NCI-H748 (cell line): Measurements from ENCODE around the gene BPIFA1.

Source experiments
- DNase-seq: peaks from one replicate; lab custom pipeline; 2025; ENCODE audit not compliant: unreplicated experiment; lab: John Stamatoyannopoulos, UW

The BPIFA1 gene

GRCh38 chr20:33277471-33278441, 42.0 kb downstream of the BPIFA1 start:
- DNase-seq: no peak

- no peak for DNase-seq
Measured at GRCh38 chr20:33278700-33279099, 42.9 kb downstream of the BPIFA1 start.

- no peak for DNase-seq
Measured at GRCh38 chr20:33279261-33279910, 43.6 kb downstream of the BPIFA1 start.

GRCh38 chr20:33280000-33280680, 44.3 kb downstream of the BPIFA1 start:
- DNase-seq: no peak

GRCh38 chr20:33280775-33281174, 45.0 kb downstream of the BPIFA1 start:
- DNase-seq: no peak

- DNase-seq: peak; percentile 18
Measured at GRCh38 chr20:33281550-33282146, 45.9 kb downstream of the BPIFA1 start.

- no peak for DNase-seq
Measured at GRCh38 chr20:33282196-33282934, 46.6 kb downstream of the BPIFA1 start.

GRCh38 chr20:33282991-33283555, 47.3 kb downstream of the BPIFA1 start, which contains the start of gene BPIFB1:
BPIFB1 (plus strand) TSS chr20:33283214; CDS start chr20:33286074, 2,860 bp downstream.
- no peak for DNase-seq

GRCh38 chr20:33284284-33284683, 48.5 kb downstream of the BPIFA1 start:
- DNase-seq: peak; percentile 15

- DNase-seq: no peak
Measured at GRCh38 chr20:33284937-33285336, 49.1 kb downstream of the BPIFA1 start.

GRCh38 chr20:33285861-33286495, 50.2 kb downstream of the BPIFA1 start:
- DNase-seq: no peak

GRCh38 chr20:33287884-33288283, 52.1 kb downstream of the BPIFA1 start:
- no peak for DNase-seq

- no peak for DNase-seq
Measured at GRCh38 chr20:33290852-33291251, 55.1 kb downstream of the BPIFA1 start.

GRCh38 chr20:33291416-33291815, 55.6 kb downstream of the BPIFA1 start:
- no peak for DNase-seq

- peak; percentile 57 for DNase-seq
Measured at GRCh38 chr20:33291830-33292355, 56.1 kb downstream of the BPIFA1 start.
